ENCODE measurements around the gene FANK1.

The FANK1 gene

GRCh38 chr10:126006906-126007305 lies 110.5 kb downstream of the FANK1 start (continued):
- no peak for TF ChIP-seq ARNTL (CRISPR knock-in tag; IDR thresholded peaks at IDR 0.05; ENCODE audit: borderline replicate concordance, low read depth)

GRCh38 chr10:126009650-126010049 lies 113.3 kb downstream of the FANK1 start:
- no peak for TF ChIP-seq TSHZ2 (CRISPR knock-in tag; IDR thresholded peaks at IDR 0.05)
- no peak for ATAC-seq

GRCh38 chr10:126011995-126012394 lies 115.6 kb downstream of the FANK1 start:
- no peak for ATAC-seq
- no peak for TF ChIP-seq POU6F1 (CRISPR knock-in tag; IDR thresholded peaks at IDR 0.05; ENCODE audit: borderline replicate concordance, low read depth)

- TF ChIP-seq TOX (CRISPR knock-in tag; IDR thresholded peaks at IDR 0.05; ENCODE audit: borderline replicate concordance) (no peak), CREB5 (CRISPR knock-in tag; IDR thresholded peaks at IDR 0.05; ENCODE audit: low read depth) (no peak), CSDC2 (CRISPR knock-in tag; IDR thresholded peaks at IDR 0.05) (no peak), TSHZ2 (CRISPR knock-in tag; IDR thresholded peaks at IDR 0.05) (no peak), OSR1 (CRISPR knock-in tag; IDR thresholded peaks at IDR 0.05) (no peak), POU6F1 (CRISPR knock-in tag; IDR thresholded peaks at IDR 0.05; ENCODE audit: borderline replicate concordance, low read depth) (no peak), TCF4 (CRISPR knock-in tag; IDR thresholded peaks at IDR 0.05; ENCODE audit: borderline replicate concordance) (no peak)
- ATAC-seq, result peak; percentile 51; the same call in 1 of the 3 replicates
Measured at GRCh38 chr10:126012485-126012884, 116.1 kb downstream of the FANK1 start.

- peak; percentile 62 for ATAC-seq
- TF ChIP-seq BACH2 (CRISPR knock-in tag; IDR thresholded peaks at IDR 0.05; ENCODE audit: borderline replicate concordance) (no peak), OSR1 (CRISPR knock-in tag; IDR thresholded peaks at IDR 0.05) (no peak), CREB5 (CRISPR knock-in tag; IDR thresholded peaks at IDR 0.05; ENCODE audit: low read depth) (no peak), ARNTL (CRISPR knock-in tag; IDR thresholded peaks at IDR 0.05; ENCODE audit: borderline replicate concordance, low read depth) (no peak), ZC3H10 (CRISPR knock-in tag; IDR thresholded peaks at IDR 0.05) (no peak), PPARA (CRISPR knock-in tag; IDR thresholded peaks at IDR 0.05; ENCODE audit: borderline replicate concordance) (no peak), RARB (CRISPR knock-in tag; IDR thresholded peaks at IDR 0.05) (no peak), TCF4 (CRISPR knock-in tag; IDR thresholded peaks at IDR 0.05; ENCODE audit: borderline replicate concordance) (no peak), TOX (CRISPR knock-in tag; IDR thresholded peaks at IDR 0.05; ENCODE audit: borderline replicate concordance) (no peak), ZNF8 (CRISPR knock-in tag; IDR thresholded peaks at IDR 0.05) (no peak), CSRNP3 (CRISPR knock-in tag; IDR thresholded peaks at IDR 0.05) (no peak), GLIS3 (CRISPR knock-in tag; IDR thresholded peaks at IDR 0.05) (no peak), SNAI2 (CRISPR knock-in tag; IDR thresholded peaks at IDR 0.05) (no peak), ESRRG (CRISPR knock-in tag; IDR thresholded peaks at IDR 0.05) (no peak)
Measured at GRCh38 chr10:126013489-126014281, 117.3 kb downstream of the FANK1 start.

All from SK-N-SH treated with all-trans-retinoic acid at 6 μM for 48 hours (cell line).